Peyer's patch (tissue), 4 donors: ENCODE results near the gene CRACDL. TPM values are rescaled to one million over a fixed set of nuclear protein-coding genes. Genes with fewer than 3 reads are reported as not detected.
A peak's percentile ranks its signal among the peaks of the same experiment; 100 is the strongest.

Source experiments
- DNase-seq, 3 donors: peaks; one replicate each; pipeline ENCODE4 v3.0.0-alpha.2; 2017 to 2019
- H3K27ac ChIP-seq, 4 donors: fragments of 200-600 bp; sonication (generic); one replicate each; pipeline ENCODE4 v1.5.1; 2016 to 2019
- H3K27me3 ChIP-seq, 2 donors: fragments of 200-600 bp; sonication (generic); one replicate each; pipeline ENCODE4 v1.5.1; 2019
- H3K36me3 ChIP-seq, 3 donors: fragments of 200-600 bp; sonication (generic); one replicate each; pipeline ENCODE4 v1.5.1; 2016 to 2019
- H3K4me1 ChIP-seq, 4 donors: fragments of 200-600 bp; sonication (generic); one replicate each; pipeline ENCODE4 v1.5.1; 2016 to 2019
- H3K4me3 ChIP-seq, 4 donors: fragments of 200-600 bp; sonication (generic); 1 replicate in 3 of 4; 2 replicates in 1 of 4; pipeline ENCODE4 v1.5.1; 2016 to 2019; ENCODE audit warnings: mild to moderate bottlenecking in 1 of 4
- H3K9me3 ChIP-seq, 4 donors: fragments of 200-600 bp; sonication (generic); one replicate each; pipeline ENCODE4 v1.5.1; 2016 to 2019; ENCODE audit warnings: mild to moderate bottlenecking in 1 of 4
- POLR2A ChIP-seq, 2 donors: fragments of 450-650 bp; IDR thresholded peaks; one replicate each; pipeline ENCODE4 v1.5.1; 2017; ENCODE audit warnings: antibody characterized with exemption in 2 of 2, mild to moderate bottlenecking in 2 of 2, moderate library complexity in 2 of 2
- total RNA-seq, 4 donors: library from RNA; depleted of rRNA; stranded (reverse); fragments of >200 nt; gene quantifications; one replicate each; pipeline ENCODE4 v1.1.0, GENCODE V29; 2016
- TF ChIP-seq, protein P1 (sequence below), 6 experiments: fragments of 450-650 bp in 4 of 6; fragments of 200-600 bp in 2 of 6; sonication (generic) in 1 of 6; IDR thresholded peaks; one replicate each; pipeline ENCODE4 v1.5.1; 2017 to 2019; ENCODE audit warnings: antibody characterized with exemption in 6 of 6, mild to moderate bottlenecking in 3 of 6, moderate library complexity in 1 of 6

CRACDL gene
- total RNA-seq, 4 donors from 2014 or later = 3.3 to 36.5 (median 10.2) TPM

DNA sequence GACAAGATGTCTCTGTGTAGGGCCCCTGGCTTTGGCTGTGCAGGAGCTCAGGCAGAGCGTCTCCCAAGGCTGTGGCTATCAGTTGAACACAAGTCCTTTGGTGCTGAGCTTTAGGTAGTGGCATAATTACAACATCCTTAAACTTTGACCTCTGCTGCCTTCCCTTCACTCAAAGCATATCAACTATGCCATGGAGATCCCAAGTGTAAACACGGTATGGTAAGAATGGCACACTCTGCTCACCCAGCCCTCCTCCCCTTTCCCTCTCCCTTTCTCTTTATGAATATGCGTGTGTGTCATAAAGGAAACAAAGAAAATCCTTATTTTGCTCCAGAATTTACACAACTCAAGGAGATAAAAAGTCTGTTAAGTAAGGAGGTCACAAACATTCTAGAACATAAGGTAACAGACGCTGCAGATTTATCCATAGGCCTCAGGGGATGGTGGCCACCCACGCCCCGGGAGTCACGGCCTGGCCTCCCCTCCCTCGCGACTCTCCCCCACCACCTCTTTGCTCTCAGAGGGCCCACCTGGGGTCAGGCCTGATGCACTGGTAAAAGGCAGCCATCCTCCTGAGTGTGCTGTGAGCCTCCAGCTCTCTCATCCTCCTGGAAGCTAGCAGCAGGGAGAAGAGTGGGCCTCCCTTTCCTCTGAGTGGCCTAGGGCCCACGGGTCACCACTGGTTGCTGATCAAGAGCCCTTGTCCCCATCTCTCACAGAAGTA, 67.3 kb downstream of the CRACDL start:
- H3K4me3 ChIP-seq = peak overlapping the region in 2 of 4 donors; percentile 45 to 50
- no peaks in the 10 kb centered on the region for H3K36me3 ChIP-seq
- peaks cover 0 to 10% (median 0%) of the 10 kb centered on the region in 4 donors for H3K4me1 ChIP-seq
- no peaks in the 10 kb centered on the region for H3K27me3 ChIP-seq
- peak in 1 of 2 donors; percentile 43 for TF ChIP-seq POLR2A (IDR thresholded peaks at IDR 0.05)
- TF ChIP-seq, protein P1, sequence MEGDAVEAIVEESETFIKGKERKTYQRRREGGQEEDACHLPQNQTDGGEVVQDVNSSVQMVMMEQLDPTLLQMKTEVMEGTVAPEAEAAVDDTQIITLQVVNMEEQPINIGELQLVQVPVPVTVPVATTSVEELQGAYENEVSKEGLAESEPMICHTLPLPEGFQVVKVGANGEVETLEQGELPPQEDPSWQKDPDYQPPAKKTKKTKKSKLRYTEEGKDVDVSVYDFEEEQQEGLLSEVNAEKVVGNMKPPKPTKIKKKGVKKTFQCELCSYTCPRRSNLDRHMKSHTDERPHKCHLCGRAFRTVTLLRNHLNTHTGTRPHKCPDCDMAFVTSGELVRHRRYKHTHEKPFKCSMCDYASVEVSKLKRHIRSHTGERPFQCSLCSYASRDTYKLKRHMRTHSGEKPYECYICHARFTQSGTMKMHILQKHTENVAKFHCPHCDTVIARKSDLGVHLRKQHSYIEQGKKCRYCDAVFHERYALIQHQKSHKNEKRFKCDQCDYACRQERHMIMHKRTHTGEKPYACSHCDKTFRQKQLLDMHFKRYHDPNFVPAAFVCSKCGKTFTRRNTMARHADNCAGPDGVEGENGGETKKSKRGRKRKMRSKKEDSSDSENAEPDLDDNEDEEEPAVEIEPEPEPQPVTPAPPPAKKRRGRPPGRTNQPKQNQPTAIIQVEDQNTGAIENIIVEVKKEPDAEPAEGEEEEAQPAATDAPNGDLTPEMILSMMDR (IDR thresholded peaks at IDR 0.05) = no peak
- H3K9me3 ChIP-seq = no peaks in the 10 kb centered on the region
- no peak for DNase-seq
- peak overlapping the region in 3 of 4 donors; percentile 65 to 94 (median 85) for H3K27ac ChIP-seq

DNA sequence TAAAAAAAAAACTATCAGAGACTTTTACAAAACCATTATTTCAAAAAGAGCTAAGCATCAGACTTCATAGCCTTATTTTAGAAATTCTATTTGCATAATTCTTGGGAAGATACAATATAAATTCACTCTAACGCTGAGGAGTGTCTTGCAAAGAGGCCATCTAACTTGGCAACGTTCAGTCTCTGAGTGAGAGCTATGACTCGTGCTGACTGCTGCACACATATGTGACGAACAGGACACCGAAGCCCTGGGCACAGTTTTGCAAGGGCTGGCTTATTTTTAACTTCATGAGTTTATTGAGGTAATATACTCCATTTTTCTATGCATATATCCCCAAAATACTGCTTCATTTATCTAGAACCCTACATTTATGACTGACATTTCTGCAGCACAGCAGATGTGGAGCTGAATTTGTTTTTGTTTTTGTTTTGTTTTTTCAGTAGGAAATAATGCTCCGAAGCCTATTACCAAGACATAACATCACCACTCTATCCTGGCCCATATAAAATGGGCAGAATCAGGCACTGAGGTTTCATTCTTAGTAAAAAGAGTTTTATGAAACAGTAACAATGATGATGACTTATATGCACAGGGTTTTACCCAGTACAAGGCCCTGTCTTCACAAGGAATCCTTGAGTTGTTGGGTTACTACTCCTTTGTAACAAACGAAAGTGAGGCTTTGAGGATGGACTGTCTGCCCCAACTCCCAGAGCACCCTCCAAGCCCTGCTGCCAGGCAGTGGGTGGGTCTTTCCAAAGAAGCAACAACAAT, 68.3 kb downstream of the CRACDL start:
- TF ChIP-seq, protein P1 (IDR thresholded peaks at IDR 0.05) = no peak
- no peak for TF ChIP-seq POLR2A (IDR thresholded peaks at IDR 0.05)
- peak overlapping the region in 2 of 4 donors; percentile 85 to 94 for H3K27ac ChIP-seq
- DNase-seq = no peak
- H3K36me3 ChIP-seq = no peaks in the 10 kb centered on the region
- peaks cover 0 to 10% (median 0%) of the 10 kb centered on the region in 4 donors for H3K4me1 ChIP-seq
- no peaks in the 10 kb centered on the region for H3K27me3 ChIP-seq
- H3K9me3 ChIP-seq = no peaks in the 10 kb centered on the region
- H3K4me3 ChIP-seq = peak overlapping the region in 2 of 4 donors; percentile 45 to 50

DNA sequence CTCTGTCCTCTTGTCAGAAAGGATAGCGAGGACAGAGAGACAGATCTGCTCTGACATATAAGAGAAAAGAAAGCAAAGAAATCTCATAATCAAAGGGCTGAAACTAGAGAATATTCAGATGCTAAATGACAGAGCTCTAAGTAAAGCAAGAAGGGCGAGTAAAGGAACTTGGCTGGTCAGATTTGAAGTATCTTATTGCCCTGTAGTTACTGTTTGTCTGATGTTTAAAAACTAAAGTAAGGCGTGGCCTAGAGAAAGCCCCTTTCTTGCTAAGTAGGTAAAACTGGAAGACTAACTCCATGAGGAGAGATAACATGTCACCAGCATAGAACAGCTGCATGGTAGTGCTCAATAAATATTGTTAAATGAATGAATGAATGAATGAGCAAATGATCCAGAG, 70.0 kb downstream of the CRACDL start:
- Histone ChIP-seq H3K4me1 (peaks cover 0 to 10% (median 0%) of the 10 kb centered on the region in 4 donors), H3K27ac (no peak overlapping the region), H3K36me3 (no peaks in the 10 kb centered on the region), H3K27me3 (no peaks in the 10 kb centered on the region), H3K9me3 (peaks cover 0 to 7% (median 0%) of the 10 kb centered on the region in 4 donors), H3K4me3 (no peak overlapping the region)
- TF ChIP-seq, protein P1 (IDR thresholded peaks at IDR 0.05) = no peak
- TF ChIP-seq POLR2A (IDR thresholded peaks at IDR 0.05) = no peak
- no peak for DNase-seq

DNA sequence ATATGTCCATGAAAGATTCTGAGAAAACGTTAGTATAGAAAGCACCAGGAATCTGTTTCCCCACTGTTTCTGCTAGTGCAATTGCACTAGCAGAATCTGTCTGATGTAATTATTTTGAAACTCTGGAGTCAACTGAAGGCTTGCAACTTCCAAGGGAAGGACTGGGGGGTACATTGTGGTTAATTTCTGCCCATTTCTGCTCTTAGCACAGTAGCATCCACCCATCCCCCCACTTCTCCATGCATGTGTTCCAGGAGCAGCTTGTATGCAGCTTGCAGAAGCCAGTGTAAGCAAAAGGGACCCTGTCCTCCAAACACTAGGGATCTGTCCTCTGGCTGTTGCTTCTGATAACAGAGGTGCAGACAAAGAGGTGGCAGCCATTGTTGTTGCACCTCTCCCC, 74.4 kb downstream of the CRACDL start:
- H3K4me1 ChIP-seq = peaks cover 0 to 1% (median 0%) of the 10 kb centered on the region in 4 donors
- no peak overlapping the region for H3K27ac ChIP-seq
- H3K36me3 ChIP-seq = no peaks in the 10 kb centered on the region
- DNase-seq = no peak
- no peak overlapping the region for H3K4me3 ChIP-seq
- no peak for TF ChIP-seq POLR2A (IDR thresholded peaks at IDR 0.05)
- TF ChIP-seq, protein P1 (IDR thresholded peaks at IDR 0.05) = no peak
- H3K9me3 ChIP-seq = peaks cover 0 to 7% (median 0%) of the 10 kb centered on the region in 4 donors
- no peaks in the 10 kb centered on the region for H3K27me3 ChIP-seq

DNA sequence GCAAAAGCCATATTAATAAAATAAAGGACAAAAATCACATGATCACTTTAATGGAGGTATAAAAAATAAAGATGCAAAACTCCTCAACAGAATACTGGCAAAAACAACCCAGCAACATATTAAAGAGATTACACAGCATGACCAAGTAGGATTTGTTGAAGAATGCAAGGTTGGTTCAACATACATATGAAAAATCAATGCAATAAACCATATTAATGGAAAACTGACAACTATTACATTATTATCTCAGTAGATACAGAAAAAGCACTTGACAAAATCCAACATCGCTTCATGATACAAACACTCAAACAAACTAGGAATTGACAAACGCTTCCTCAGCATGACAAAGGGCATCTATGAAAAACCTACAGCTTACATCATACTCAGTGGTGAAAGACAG, 76.7 kb downstream of the CRACDL start:
- Histone ChIP-seq H3K9me3 (peaks cover 0 to 7% (median 0%) of the 10 kb centered on the region in 4 donors), H3K27me3 (no peaks in the 10 kb centered on the region), H3K36me3 (no peaks in the 10 kb centered on the region), H3K27ac (no peak overlapping the region), H3K4me1 (no peaks in the 10 kb centered on the region), H3K4me3 (no peak overlapping the region)
- no peak for DNase-seq
- TF ChIP-seq, protein P1 (IDR thresholded peaks at IDR 0.05) = no peak
- no peak for TF ChIP-seq POLR2A (IDR thresholded peaks at IDR 0.05)
